ENCODE results near the gene SLAMF8.
A peak's percentile ranks its signal among the peaks of the same experiment; 100 is the strongest.

Gene SLAMF8

GRCh38 chr1:159867664-159868026 is 41.0 kb downstream of the SLAMF8 start:
- H3K4me1 Mint-ChIP-seq = peaks cover 27% of the 10 kb centered on the region
- DNase-seq (no peak), ATAC-seq (no peak)
- H3K27ac Mint-ChIP-seq = peak overlapping the region in 1 of 2 donors; percentile 90
- no peak overlapping the region for H3K4me3 Mint-ChIP-seq
- peaks cover 49% of the 10 kb centered on the region for H3K27me3 Mint-ChIP-seq
- H3K9me3 Mint-ChIP-seq = no peaks in the 10 kb centered on the region

- no peak for DNase-seq
- Mint-ChIP-seq H3K4me3 (no peak overlapping the region), H3K27me3 (peaks cover 39% of the 10 kb centered on the region), H3K4me1 (peaks cover 21% of the 10 kb centered on the region), H3K9me3 (no peaks in the 10 kb centered on the region), H3K27ac (no peak overlapping the region)
- no peak for ATAC-seq
These were observed 42.1 kb downstream of the SLAMF8 start for GRCh38 chr1:159868766-159869165.

DNA sequence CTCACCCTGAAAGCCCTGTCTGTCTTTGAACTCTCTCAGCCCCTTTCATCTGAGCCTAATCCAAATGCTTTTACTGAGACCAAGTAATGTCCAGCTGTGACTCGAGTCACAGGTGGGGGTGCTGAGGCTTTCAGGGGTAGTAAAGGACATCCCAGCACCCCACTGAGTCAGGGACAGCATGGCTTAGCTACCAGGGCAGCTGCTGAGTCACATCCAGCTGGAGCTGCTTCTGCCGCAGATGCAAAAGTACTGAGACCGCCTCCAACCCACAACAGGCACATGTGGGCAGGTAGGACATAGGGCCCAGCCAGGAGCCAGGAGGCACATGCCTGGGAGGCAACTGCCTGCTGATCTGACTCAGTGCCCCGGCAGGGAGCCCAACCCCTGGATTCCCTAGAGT is 42.5 kb downstream of the SLAMF8 start:
- Mint-ChIP-seq H3K9me3 (no peaks in the 10 kb centered on the region), H3K4me3 (no peak overlapping the region), H3K4me1 (peaks cover 21% of the 10 kb centered on the region), H3K27ac (no peak overlapping the region), H3K27me3 (peaks cover 42% of the 10 kb centered on the region)
- ATAC-seq (peak; percentile 75), DNase-seq (peak in 1 of 2 donors; percentile 17)

GRCh38 chr1:159869607-159870006 is 42.9 kb downstream of the SLAMF8 start:
- Mint-ChIP-seq H3K4me1 (peaks cover 21% of the 10 kb centered on the region), H3K27me3 (peaks cover 46% of the 10 kb centered on the region), H3K27ac (no peak overlapping the region), H3K4me3 (no peak overlapping the region), H3K9me3 (no peaks in the 10 kb centered on the region)
- DNase-seq = no peak
- no peak for ATAC-seq

DNA sequence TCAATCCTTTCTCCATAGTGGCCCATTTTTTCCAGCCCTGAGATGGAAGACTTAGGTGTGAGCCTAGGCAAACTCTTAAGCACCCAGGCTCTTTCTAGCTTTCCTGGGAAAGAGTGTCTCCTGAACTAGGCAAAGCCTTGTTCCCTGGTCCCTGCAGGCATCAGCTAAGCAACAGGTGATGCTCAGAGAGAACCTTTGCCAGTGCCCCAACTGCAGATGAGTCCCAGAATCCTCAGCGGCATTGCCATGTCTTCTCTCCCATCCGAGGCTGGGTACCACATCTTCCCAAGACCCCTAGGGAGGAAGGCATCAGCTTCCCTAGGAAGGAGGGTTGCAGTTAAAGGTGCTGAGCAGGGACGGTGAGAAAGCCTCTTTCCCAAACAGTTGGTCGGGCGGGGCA is 44.0 kb downstream of the SLAMF8 start:
- H3K4me1 Mint-ChIP-seq = peaks cover 21% of the 10 kb centered on the region
- DNase-seq (no peak), ATAC-seq (no peak)
- H3K27me3 Mint-ChIP-seq = peaks cover 48% of the 10 kb centered on the region
- H3K27ac Mint-ChIP-seq = no peak overlapping the region
- no peak overlapping the region for H3K4me3 Mint-ChIP-seq
- H3K9me3 Mint-ChIP-seq = no peaks in the 10 kb centered on the region

- H3K27me3 Mint-ChIP-seq = peaks cover 46% of the 10 kb centered on the region
- DNase-seq (no peak), ATAC-seq (no peak)
- H3K27ac Mint-ChIP-seq = no peak overlapping the region
- peaks cover 9% of the 10 kb centered on the region for H3K4me1 Mint-ChIP-seq
- no peaks in the 10 kb centered on the region for H3K9me3 Mint-ChIP-seq
- no peak overlapping the region for H3K4me3 Mint-ChIP-seq
These were observed 46.2 kb downstream of the SLAMF8 start for GRCh38 chr1:159872891-159873290.

DNA sequence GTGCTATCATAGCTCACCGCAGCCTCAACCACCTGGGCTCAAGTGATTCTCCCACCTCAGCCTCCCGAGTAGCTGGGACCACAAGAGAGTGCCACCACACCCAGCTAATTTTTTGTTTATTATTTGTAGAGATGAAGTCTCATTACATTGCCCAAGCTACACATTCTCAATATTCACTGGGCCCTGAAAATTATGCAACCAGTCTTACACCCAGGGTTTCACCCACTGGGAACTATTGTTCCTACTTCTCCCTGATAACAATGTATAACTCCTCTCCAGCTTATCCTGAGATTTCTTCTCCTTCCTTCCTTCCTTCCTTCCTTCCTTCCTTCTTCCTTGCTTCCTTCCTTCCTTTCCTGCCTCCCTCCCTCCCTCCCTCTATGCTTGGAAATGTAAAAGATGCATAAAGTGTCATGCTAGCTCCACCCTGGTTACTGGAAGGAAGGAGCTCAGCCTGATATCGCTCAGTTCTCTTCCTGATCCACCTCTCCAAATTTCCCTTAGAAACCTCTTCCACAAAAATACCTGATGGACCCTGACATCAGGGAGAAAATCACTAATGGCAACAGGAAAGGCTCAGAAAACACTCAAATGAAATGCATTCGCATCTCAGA is 47.0 kb downstream of the SLAMF8 start:
- no peaks in the 10 kb centered on the region for H3K9me3 Mint-ChIP-seq
- no peak overlapping the region for H3K27ac Mint-ChIP-seq
- peaks cover 46% of the 10 kb centered on the region for H3K27me3 Mint-ChIP-seq
- H3K4me3 Mint-ChIP-seq = no peak overlapping the region
- no peak for ATAC-seq
- DNase-seq = no peak
- peaks cover 9% of the 10 kb centered on the region for H3K4me1 Mint-ChIP-seq

DNA sequence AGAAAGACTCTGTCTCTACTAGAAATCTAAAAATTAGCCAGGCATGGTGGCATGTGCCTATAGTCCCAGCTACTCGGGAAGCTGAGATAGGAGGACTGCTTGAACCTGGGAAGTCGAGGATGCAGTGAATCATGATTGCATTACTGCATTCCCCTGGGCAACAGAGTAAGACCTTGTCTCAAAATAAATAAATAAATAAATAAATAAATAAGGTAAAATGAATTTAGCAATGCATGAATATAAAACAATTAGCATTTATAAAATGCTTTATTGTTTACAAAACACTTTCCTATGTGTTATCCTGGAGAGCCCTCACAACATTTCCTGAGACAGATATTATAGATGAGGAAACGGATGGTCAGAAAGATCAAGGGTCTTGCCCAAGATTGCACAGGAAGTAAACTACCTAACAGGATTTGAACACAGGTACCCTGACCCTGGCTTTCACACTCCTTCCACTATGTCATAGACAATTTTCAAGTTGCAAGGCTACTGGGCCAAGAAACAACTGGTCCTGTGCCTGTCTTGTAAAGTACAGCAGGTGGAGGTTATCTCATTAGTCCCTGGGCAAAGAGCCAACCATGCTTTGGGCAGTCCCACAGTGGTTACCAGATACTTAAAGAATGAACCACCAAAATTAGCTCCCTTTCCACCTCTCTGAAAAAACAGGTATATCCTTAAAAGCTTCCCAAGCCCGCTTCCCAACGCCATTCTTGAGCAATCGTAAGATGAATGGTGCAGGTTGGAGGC is 51.2 kb downstream of the SLAMF8 start:
- Mint-ChIP-seq H3K9me3 (no peaks in the 10 kb centered on the region), H3K27me3 (peaks cover 16% of the 10 kb centered on the region), H3K27ac (no peak overlapping the region), H3K4me1 (no peaks in the 10 kb centered on the region), H3K4me3 (no peak overlapping the region)
- DNase-seq (no peak), ATAC-seq (no peak)

DNA sequence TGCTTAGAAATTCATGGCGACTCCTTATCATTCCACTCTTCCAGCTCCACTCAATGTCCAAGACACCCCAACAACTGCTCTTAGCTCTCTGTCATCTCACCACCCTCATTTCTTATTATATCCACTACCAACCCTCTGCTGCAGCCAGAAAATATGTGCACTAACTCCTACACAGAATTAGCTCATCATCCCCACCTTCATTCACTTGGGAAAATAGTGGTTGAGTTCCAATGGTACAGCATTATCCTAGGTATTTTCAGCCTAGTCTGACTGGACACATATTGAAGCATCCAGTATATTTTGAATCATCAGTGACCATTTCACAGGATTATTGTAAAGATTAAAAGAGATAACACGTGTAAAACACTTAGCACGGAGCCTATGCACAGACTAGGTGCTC is 52.5 kb downstream of the SLAMF8 start:
- Mint-ChIP-seq H3K4me1 (no peaks in the 10 kb centered on the region), H3K9me3 (no peaks in the 10 kb centered on the region), H3K27me3 (peaks cover 13% of the 10 kb centered on the region), H3K4me3 (no peak overlapping the region), H3K27ac (no peak overlapping the region)
- no peak for DNase-seq
- no peak for ATAC-seq

DNA sequence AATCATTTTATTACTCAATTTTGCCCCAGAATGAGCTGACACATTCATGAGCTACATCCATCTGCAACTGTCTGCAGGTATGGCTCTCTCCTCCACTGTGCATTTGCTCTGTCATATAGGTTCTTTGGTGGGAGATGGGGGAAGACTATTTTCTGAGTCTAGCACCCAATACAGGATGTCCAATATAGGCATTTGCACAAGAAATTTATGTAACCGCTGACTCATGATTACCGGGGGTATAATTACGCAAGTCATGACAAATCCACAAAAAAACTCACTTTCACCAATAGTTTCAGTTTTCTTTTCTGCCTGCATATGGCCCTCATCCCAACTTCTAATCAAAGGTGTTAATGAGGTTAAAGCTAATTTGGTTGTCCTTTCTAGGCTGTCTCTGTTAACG is 53.3 kb downstream of the SLAMF8 start:
- no peaks in the 10 kb centered on the region for H3K4me1 Mint-ChIP-seq
- H3K27me3 Mint-ChIP-seq = peaks cover 7% of the 10 kb centered on the region
- H3K27ac Mint-ChIP-seq = no peak overlapping the region
- no peak for DNase-seq
- H3K4me3 Mint-ChIP-seq = no peak overlapping the region
- no peak for ATAC-seq
- no peaks in the 10 kb centered on the region for H3K9me3 Mint-ChIP-seq

DNA sequence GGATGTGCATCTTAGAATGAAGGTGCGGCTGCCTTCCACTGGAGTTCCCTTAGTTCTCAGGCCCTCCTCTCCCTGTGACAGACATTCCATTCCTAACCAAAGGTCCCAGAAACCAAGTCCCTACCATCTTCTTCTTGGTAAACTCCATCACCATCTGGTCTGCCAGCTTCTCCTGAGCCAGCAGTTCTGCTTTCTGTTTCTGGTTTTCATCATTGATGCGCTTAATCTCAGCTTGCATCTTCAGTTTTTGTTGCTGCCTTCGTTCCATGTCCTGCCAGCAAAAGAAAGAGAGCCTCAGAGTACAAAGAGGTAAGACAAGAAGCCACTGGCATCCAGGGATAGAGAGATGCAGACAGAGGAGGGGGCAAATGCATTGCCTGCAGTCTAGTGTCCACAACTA is 53.8 kb downstream of the SLAMF8 start:
- H3K4me3 Mint-ChIP-seq = no peak overlapping the region
- H3K27ac Mint-ChIP-seq = no peak overlapping the region
- DNase-seq = no peak
- H3K4me1 Mint-ChIP-seq = no peaks in the 10 kb centered on the region
- H3K9me3 Mint-ChIP-seq = no peaks in the 10 kb centered on the region
- ATAC-seq = no peak
- peaks cover 7% of the 10 kb centered on the region for H3K27me3 Mint-ChIP-seq

- DNase-seq = no peak
- H3K4me3 Mint-ChIP-seq = no peak overlapping the region
These were observed 55.2 kb downstream of the SLAMF8 start for GRCh38 chr1:159881622-159882526.

DNA sequence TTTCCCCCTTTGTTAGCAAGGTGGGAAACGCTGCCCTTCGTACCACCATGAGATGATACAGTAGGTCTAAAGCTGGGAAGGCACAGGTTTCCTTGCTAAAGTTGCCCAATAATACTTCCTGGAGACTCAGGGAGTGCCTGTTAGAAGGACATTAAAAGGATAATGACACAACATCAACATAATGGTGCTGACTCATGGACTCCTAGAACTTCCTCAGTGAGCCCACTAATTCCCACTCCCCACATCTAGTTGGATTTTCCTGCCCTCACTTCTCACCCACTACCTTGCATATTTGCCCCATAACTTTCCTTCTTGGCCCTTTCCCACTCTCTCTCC is 55.8 kb downstream of the SLAMF8 start:
- no peaks in the 10 kb centered on the region for H3K4me1 Mint-ChIP-seq
- H3K9me3 Mint-ChIP-seq = no peaks in the 10 kb centered on the region
- no peak overlapping the region for H3K27ac Mint-ChIP-seq
- ATAC-seq = no peak
- no peak for DNase-seq
- H3K4me3 Mint-ChIP-seq = no peak overlapping the region
- H3K27me3 Mint-ChIP-seq = no peaks in the 10 kb centered on the region

More at GRCh38 chr1:159881622-159882526, 55.2 kb downstream of the SLAMF8 start:
- Mint-ChIP-seq H3K9me3 (no peaks in the 10 kb centered on the region), H3K4me1 (no peaks in the 10 kb centered on the region), H3K27me3 (no peaks in the 10 kb centered on the region), H3K27ac (no peak overlapping the region)
- no peak for ATAC-seq

DNA sequence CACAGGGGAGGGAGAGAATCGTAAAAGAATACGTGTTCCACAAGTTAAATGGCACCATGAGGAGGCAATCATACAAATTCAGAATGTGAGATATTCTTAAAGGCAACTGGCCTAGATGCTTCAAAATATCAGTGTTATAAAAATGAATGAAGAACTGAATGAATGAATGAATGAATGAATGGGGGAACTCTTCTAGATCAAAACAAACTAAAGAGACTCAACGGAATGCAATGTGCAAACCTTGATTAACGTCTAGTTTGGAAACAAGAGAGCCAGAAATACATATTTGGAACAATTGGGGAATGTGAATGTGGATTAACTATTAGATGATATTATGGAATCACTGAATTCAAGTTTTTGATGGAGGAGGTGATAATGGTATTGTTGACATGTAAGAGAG is 56.5 kb downstream of the SLAMF8 start:
- Mint-ChIP-seq H3K4me1 (no peaks in the 10 kb centered on the region), H3K4me3 (no peak overlapping the region), H3K27ac (no peak overlapping the region), H3K9me3 (no peaks in the 10 kb centered on the region), H3K27me3 (no peaks in the 10 kb centered on the region)
- ATAC-seq (no peak), DNase-seq (no peak)

GRCh38 chr1:159884296-159884695 is 57.6 kb downstream of the SLAMF8 start:
- H3K9me3 Mint-ChIP-seq = no peaks in the 10 kb centered on the region
- H3K4me3 Mint-ChIP-seq = no peak overlapping the region
- H3K27ac Mint-ChIP-seq = no peak overlapping the region
- ATAC-seq (no peak), DNase-seq (no peak)
- peaks cover 2% of the 10 kb centered on the region for H3K4me1 Mint-ChIP-seq
- H3K27me3 Mint-ChIP-seq = no peaks in the 10 kb centered on the region
